Endothelial cell (in vitro differentiated cells): ENCODE data around the gene APBB2. TPM values are rescaled to one million over a fixed set of nuclear protein-coding genes. Genes with fewer than 3 reads are reported as not detected.

Source experiments
- DNase-seq: peaks from one replicate; pipeline ENCODE4 v3.0.0; 2021; ENCODE audit warnings: low spot score
- H3K27ac Mint-ChIP-seq: one replicate; pipeline ENCODE4 v1.8.0; 2021; ENCODE audit warnings: mixed read lengths, inconsistent platforms; ENCODE audit not compliant: unreplicated experiment
- H3K27me3 Mint-ChIP-seq: one replicate; pipeline ENCODE4 v1.8.0; 2021; ENCODE audit warnings: mild to moderate bottlenecking, moderate library complexity, mixed read lengths, inconsistent platforms; ENCODE audit not compliant: unreplicated experiment
- H3K36me3 Mint-ChIP-seq: one replicate; pipeline ENCODE4 v1.8.0; 2021; ENCODE audit warnings: mild to moderate bottlenecking, low read depth, mixed read lengths, inconsistent platforms; ENCODE audit not compliant: unreplicated experiment
- H3K4me1 Mint-ChIP-seq: one replicate; pipeline ENCODE4 v1.8.0; 2021; ENCODE audit warnings: mild to moderate bottlenecking, mixed read lengths, inconsistent platforms; ENCODE audit not compliant: unreplicated experiment
- H3K4me3 Mint-ChIP-seq: one replicate; pipeline ENCODE4 v1.8.0; 2021; ENCODE audit warnings: mild to moderate bottlenecking, mixed read lengths, inconsistent platforms; ENCODE audit not compliant: unreplicated experiment
- H3K9me3 Mint-ChIP-seq: one replicate; pipeline ENCODE4 v1.8.0; 2021; ENCODE audit warnings: mixed read lengths, inconsistent platforms; ENCODE audit not compliant: unreplicated experiment
- CTCF ChIP-seq: fragments of 200-600 bp; sonication (generic); IDR thresholded peaks from one replicate; pipeline ENCODE4 v1.5.0; 2021; ENCODE audit warnings: antibody characterized with exemption; ENCODE audit not compliant: unreplicated experiment
- total RNA-seq: library from RNA; stranded (reverse); fragmentation: NEBNext Ultra II Directional; extraction: Animal tissue kit (Norgen Biotek cat#: 25700); gene quantifications from one replicate; pipeline ENCODE4 v1.2.1, GENCODE V29; 2021; ENCODE audit not compliant: unreplicated experiment

Gene APBB2
- total RNA-seq, 1 donor from 2014 or later: 103 TPM

GRCh38 chr4:41164405-41164804 is 49.9 kb downstream of the APBB2 start:
- H3K27ac Mint-ChIP-seq: no peak overlapping the region
- no peak overlapping the region for H3K4me3 Mint-ChIP-seq
- no peak for TF ChIP-seq CTCF
- H3K36me3 Mint-ChIP-seq: peaks cover 11% of the 10 kb centered on the region
- H3K9me3 Mint-ChIP-seq: no peaks in the 10 kb centered on the region
- DNase-seq: no peak
- no peaks in the 10 kb centered on the region for H3K27me3 Mint-ChIP-seq
- peaks cover 30% of the 10 kb centered on the region for H3K4me1 Mint-ChIP-seq

GRCh38 chr4:41161355-41161754 is 53.0 kb downstream of the APBB2 start:
- H3K36me3 Mint-ChIP-seq: peaks cover 5% of the 10 kb centered on the region
- no peak overlapping the region for H3K4me3 Mint-ChIP-seq
- no peaks in the 10 kb centered on the region for H3K27me3 Mint-ChIP-seq
- no peak for TF ChIP-seq CTCF
- no peak overlapping the region for H3K27ac Mint-ChIP-seq
- H3K4me1 Mint-ChIP-seq: peaks cover 27% of the 10 kb centered on the region
- H3K9me3 Mint-ChIP-seq: no peaks in the 10 kb centered on the region
- no peak for DNase-seq

DNA sequence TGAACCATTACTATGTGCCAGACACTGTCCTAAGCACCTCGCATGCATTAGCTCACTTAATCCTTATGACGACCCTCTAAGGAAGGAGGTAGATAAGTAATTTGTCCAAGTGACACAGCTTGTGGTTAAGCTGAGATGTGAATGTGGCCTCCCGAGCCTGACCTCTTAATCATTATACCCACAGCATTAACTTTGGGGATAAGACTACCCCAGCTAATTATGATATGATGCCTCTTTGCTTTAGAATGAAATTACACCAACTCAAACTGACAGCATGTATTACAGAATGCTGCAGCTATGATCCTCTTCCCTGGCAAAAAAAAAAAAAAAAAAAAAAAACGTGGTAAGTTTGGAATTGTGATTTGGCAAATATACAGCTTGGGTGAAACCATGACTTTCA is 53.5 kb downstream of the APBB2 start:
- Mint-ChIP-seq H3K27me3 (no peaks in the 10 kb centered on the region), H3K27ac (no peak overlapping the region), H3K4me3 (no peak overlapping the region)

GRCh38 chr4:41160012-41160789 is 54.1 kb downstream of the APBB2 start:
- H3K36me3 Mint-ChIP-seq: peaks cover 1% of the 10 kb centered on the region

More for the DNA sequence above, 53.5 kb downstream of the APBB2 start:
- no peaks in the 10 kb centered on the region for H3K9me3 Mint-ChIP-seq
- DNase-seq: no peak
- H3K4me1 Mint-ChIP-seq: peaks cover 30% of the 10 kb centered on the region
- peaks cover 5% of the 10 kb centered on the region for H3K36me3 Mint-ChIP-seq
- TF ChIP-seq CTCF: no peak

More at GRCh38 chr4:41160012-41160789, 54.1 kb downstream of the APBB2 start:
- H3K27me3 Mint-ChIP-seq: no peaks in the 10 kb centered on the region
- no peak for DNase-seq
- no peaks in the 10 kb centered on the region for H3K9me3 Mint-ChIP-seq
- H3K27ac Mint-ChIP-seq: no peak overlapping the region
- TF ChIP-seq CTCF: no peak
- H3K4me1 Mint-ChIP-seq: peaks cover 30% of the 10 kb centered on the region
- H3K4me3 Mint-ChIP-seq: no peak overlapping the region
